Stimulated activated CD8-positive, alpha-beta memory T cell treated with anti-CD3 and anti-CD28 coated beads, Interleukin-7, amount 100 ng/mL, for 48 hours (primary cell): ENCODE results near the gene CSAD.
A peak's percentile ranks its signal among the peaks of the same experiment; 100 is the strongest.
"Not testable (repeated sequence)": the region's sequence is repeated elsewhere in the genome, so short reads cannot be mapped to it uniquely, and the experiment has no call there.

ENCODE experiments used
- DNase-seq, 2 donors: peaks; one replicate each; pipeline ENCODE4 v3.0.0-alpha.2; 2020; ENCODE audit warnings: low read depth in 1 of 2; ENCODE audit errors: extremely low read depth in 1 of 2

CSAD gene

DNA sequence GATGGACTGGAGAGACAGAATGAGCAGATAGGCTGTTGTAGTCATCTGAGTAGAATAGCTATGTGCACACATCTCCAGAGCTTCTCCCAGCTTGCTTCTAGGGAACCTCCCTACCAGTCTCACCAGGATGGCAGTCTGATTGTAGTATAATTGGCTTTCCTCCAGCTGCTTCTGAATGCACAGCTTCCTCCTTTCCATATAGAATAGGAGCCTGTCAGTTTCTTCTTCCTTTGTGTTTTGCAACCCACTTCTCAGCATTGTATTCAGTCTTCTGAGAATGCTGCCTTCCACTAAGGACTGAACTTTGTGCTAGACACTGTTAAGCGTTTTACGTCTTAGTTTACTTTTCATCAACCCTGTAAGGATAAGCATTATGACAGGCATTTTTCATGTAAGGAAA lies 2.2 kb upstream of the CSAD start:
- no peak for DNase-seq

DNA sequence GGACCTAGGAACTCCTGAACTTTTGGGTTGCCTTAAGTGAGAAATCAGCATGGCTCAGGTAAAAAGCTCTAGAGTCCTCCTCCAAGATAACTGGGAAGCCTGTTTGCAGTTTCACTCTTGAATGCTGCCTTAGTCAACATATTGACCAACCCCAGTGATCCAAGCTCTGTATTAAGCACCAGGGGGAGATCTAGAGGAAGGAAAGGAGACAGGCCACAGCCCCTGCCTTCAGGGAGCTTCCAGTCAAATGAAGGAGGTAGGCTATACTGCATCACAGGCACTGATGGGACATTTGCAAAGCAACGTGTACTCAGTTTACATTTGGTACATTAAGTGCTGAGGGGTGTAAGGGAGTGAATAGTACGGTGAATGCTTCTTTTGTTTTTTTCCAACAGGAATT lies 1.2 kb upstream of the CSAD start:
- no peak for DNase-seq

DNA sequence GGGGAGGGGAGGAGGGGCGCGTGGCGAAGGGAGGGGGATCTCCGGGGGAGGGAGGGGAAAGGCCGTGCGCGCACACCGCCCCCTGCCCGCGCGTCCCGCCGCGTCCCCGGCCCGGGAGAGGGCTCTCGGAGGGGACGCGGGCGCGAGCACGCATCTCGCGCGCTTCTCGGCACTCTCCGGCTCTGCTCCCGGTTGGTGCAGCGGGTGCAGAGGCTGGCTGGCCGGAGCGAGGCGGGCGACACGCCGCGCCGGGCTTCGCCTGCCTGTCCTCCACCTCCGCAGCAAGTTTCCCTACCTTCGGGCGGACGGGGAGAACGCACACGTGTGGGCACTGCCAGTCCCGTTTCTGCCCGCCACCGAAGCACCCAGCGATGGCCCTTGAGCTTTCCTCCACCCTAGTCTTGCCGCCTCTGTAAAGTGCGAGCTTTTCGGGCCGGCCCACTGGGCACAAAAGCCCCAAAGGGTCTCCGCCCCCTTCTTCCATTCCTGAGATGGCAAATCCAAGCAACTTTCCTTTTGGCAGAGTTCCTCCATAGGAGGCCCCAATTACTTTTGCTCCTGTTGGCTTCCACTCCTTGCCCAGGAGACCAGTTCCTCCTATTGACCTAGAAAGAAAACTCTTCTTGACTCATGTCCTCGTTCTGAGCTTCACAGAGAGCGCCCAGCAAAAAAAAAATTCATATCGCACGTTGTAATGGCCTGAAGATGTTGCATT lies 363 bp upstream of the CSAD start:
- DNase-seq = peak; percentile 44 to 65

DNA sequence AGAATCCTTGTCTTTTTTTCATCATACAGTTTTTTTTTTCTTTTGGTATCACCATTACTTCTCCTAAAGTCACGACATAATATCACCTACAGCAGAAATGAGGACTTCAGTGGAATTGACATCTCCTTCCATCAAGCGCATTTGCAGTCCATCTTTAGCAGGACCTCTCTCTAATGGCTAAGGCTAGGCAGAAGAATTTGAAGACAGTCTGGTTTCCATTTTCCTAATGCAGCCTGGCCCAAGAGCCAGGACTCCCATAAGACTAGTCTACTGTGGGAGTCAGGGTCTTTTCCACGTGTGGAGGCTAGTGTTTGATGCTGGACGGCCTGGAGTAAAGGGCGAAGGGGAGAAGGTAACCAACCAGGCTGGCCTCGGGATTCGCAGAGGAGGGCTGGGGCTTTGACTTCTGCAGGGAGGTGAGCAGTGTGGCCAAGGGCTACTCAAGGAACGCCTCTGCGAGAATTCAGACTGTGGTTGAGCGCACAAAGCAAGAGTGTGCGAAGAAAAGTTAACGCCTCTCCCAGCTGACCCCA lies 972 bp downstream of the CSAD start:
- DNase-seq = no peak

DNA sequence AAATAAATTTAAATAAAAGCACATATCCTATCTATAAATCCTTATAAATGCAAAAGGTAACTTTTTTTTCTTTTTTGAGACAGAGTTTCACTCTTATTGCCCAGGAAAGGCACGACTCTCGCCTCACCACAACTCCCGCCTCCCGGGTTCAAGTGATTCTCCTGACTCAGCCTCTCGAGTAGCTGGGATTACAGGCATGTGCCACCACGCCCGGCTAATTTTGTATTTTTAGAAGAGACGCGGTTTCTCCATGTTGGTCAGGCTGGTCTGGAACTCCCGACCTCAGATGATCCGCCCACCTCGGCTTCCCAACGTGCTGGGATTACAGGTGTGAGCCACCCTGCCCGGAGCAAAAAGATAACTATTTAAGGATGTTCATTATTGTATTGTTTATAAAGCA lies 1.9 kb downstream of the CSAD start:
- DNase-seq = not testable (repeated sequence)

DNA sequence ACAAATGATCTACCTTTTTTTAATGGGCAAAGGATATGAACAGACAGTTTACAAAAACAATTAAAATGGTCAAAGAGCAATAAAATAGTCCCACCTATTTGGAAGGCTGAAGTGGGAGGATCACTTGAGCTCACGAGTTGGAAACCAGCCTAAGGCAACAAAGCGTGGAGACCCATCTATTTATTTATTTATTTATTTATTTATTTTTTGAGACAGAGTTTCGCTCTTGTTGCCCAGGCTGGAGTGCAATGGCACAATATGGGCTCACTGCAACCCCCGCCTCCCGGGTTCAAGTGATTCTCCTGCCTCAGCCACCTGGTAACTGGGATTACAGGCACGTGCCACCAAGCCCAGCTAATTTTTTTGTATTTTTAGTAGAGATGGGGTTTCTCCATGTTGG lies 3.3 kb downstream of the CSAD start:
- DNase-seq = not testable (repeated sequence)

DNA sequence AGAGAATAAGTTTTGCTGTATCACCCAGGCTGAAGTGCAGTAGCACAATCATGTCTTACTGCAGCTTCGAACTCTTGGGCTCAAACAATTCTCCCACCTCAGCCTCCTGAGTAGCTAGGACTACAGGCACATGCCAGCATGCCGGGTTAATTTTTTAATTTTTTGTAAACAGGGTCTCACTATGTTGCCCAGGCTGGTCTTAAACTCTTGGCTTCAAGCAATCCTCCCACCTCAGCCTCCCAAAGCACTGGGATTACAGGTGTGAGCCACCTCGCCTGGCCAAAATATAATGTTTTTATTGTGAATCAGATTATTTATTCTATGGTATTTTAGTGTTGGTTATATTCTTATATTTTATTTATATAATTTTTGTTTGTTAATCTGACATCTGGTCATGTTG lies 4.0 kb downstream of the CSAD start:
- no peak for DNase-seq

DNA sequence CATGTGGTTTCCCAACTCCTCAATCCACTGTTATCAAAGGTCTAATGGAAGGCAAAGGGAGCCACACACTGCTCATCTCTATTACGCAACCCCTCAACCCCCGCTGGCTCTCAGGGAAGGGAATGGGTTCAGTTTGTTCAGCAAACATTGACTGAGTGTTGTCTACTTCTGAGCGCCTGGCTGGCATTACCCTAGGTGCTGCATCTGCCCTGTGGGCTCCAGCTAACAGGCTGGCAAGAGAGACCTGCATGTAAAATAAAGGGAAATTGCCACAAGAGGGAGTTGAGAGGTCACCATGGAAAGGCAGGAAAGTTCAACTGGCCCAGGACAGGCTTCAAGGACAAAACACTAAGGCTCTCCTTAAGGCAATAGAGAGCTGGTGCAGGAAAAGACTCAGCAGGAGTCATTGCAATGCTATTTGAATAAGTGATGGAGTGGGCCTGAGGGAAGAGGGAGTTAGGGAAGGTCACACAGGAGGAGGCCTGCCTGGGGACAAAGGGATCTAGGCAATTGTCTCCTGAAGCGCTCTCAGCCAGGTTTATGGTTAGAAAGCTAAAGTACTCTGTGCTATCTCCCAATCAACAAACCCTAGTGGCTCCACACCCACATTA lies 5.7 kb downstream of the CSAD start:
- DNase-seq = no peak

DNA sequence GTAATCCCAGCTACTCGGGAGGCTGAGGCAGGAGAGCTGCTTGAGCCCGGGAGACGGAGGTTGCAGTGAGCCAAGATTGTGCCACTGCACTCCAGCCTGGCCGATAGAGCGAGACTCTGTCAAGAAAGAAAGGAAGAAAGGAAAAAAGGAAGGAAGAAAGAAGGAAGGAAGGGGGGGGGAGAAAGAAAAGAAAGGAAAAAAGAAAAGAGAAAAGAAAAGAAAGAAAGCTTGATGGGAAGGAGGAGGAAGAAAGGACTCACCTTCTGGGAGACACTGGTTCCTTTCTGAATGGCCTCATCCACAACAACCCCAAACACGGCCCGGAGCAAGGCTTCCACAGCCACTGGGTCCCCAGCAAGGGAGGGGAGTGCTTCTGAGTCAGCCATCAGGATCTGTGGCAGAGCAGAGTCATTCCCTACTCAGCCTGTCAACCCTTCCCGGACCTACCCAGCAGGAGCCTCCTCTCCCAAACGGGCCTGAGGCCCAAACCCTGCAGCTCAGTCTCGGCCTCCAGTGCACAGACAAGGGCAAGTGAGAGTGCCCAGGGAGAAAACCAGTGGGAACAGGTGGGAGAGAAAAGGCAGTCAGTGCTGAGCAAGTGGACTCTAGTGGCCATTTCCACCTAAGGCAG lies 7.5 kb downstream of the CSAD start:
- DNase-seq = no peak

DNA sequence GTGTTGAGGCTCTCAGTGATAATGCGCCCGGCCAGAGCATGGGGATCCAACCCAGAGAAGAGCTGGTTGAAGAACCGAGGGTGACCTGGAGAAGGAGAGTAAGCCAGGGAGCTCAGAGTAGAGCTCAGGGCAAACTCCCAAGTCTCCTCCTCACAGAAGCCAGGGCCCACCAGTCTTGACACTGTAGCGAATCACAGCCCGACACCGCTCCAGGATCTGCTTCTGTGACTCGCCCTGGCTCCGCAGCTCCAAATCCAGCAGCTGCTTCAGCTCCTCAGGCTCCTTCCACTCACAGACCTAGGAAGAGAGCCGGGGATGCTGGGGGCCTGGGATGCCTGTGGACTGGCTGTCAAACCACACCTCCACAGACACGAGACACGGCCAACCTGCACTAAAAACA lies 8.4 kb downstream of the CSAD start:
- DNase-seq = no peak

DNA sequence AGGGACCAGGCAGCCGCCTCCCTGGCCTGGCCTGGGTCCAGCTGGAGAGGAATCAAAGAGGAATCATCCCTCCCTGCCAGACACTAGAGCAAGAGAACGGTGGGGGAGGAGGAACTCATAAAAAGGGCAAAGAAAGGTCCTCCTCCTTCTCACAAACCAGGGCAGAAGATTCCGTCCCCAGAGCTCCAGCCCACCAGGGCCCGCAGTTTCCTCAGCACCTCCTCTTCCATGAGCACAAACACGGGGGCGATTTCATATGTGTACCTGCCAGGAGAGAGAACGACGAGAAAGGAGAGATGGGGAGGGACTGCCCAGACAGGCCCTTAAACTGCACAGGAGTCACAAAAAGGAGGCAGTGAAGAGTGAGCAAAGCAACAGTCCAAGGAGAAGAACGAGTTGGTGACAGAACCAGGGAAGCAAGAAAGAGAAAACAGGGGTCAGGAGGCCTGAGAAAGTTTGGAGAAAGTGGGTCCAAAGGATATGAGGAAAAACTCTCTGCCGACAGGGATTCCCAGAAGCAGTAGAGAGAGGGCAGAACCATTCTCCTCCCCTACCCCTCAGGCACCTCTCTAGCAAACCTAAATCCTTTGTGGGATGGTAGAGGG lies 8.9 kb downstream of the CSAD start:
- no peak for DNase-seq

DNA sequence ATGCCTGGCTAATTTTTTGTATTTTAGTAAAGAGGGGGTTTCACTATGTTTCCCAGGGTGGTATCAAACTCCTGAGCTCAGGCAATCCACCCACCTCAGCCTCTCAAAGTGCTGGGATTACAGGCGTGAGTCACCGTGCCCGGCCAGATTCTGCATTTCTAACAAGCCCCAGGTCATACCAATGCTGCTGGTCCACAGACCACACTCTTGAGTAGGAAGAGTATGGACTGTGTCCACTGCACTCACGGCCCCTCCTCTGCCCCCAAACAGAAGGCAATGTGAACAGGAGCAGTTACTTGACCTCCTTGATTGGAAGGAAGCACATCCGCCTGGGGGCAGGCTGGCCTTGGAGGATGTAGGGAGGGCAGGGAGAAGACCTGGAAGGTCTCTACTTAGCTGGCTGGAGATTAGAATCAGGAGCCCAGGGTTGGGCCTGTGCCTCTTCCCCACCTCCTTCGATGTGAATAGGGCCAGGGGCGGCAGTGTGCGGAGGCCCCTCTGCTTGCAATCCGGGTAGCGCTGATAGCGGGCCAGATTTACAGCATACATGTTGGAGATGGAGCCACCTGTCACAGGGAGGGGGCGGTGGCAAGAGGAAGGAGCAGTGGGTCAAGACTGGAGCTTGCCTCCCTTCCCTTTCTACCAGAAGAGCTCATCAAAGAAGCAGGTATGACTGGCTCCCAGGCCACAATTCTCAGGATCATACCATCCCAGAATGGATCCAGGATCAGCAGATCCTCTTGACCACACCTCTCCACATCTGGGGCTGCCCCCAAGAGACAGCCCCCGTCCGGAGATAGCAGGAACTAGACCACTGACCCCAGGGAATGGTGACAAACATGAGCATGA lies 9.6 kb downstream of the CSAD start:
- DNase-seq = no peak

DNA sequence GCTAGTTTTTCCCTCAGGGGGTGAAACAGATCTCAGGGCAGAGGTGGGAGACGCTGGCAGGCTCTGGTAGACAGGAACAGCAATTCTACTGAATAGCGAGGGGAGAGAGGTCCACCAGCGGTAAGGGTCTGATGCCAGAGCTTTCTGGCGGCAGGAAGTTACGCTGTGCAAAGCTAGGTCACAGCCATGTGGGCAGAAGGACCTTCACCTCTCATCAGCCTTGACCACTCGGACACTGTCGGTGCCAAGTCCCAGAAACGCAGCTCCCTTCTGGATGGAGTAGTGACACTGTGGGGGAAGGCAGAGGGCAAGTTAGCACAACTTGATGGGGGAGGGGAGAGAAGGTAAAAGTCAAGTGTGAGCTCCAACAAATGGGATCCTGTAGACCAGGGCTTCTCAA lies 10.5 kb downstream of the CSAD start:
- DNase-seq = no peak

DNA sequence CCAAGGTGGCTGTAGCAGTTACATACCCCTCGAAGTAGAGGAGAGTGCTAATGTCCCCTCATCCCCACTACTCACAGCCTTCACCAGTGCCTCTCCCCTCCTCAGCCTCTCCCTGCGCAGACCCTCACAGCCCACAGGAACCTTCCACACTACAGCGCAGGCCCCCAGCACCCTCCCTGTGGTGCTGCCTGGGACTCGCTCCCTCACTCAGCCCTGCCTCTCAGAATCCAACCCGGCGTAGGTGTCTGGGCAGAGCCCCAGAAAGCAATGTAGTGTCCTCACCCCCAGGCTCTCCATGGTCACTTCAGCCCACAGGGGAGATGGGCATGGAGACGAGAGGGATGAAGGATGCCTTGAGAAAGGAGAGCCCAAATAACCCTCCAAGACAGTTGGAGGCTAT lies 11.1 kb downstream of the CSAD start:
- DNase-seq = no peak

DNA sequence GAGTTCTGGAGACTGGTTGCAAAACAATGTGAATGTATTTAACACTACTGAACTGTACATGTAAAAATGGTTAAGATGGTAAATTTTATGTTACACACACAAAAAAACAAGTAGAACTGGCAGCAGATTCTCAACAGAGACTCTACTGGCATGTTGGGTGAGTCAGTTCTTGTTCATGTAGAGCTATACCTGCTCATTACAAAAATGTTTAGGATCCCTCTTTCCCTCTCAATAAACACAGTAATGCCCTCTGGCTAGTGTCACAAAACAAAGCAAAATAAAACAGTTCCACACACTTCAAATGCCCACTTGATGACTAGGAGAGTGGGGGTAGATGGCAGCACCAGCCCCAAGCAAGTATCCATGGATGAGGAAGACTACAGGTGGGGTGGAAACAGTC lies 13.9 kb downstream of the CSAD start:
- no peak for DNase-seq

DNA sequence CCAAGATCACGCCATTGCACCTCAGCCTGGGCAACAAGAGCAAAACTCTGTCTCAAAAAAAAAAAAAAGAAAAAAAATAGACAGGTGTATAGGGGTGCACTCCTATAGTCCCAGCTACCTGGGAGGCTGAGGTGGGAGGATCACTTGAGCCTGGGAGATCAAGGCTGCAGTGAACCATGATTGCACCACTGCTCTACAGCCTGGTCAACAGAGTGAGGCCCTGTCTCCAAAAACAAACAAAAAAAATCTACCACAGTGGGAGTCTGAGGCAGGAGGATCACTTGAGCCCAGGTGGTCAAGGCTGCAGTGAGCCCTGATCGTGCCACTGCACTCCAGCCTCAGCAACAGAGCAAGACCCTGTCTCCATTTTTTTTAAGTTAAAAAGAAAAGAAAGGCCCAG lies 17.7 kb downstream of the CSAD start:
- not testable (repeated sequence) for DNase-seq

DNA sequence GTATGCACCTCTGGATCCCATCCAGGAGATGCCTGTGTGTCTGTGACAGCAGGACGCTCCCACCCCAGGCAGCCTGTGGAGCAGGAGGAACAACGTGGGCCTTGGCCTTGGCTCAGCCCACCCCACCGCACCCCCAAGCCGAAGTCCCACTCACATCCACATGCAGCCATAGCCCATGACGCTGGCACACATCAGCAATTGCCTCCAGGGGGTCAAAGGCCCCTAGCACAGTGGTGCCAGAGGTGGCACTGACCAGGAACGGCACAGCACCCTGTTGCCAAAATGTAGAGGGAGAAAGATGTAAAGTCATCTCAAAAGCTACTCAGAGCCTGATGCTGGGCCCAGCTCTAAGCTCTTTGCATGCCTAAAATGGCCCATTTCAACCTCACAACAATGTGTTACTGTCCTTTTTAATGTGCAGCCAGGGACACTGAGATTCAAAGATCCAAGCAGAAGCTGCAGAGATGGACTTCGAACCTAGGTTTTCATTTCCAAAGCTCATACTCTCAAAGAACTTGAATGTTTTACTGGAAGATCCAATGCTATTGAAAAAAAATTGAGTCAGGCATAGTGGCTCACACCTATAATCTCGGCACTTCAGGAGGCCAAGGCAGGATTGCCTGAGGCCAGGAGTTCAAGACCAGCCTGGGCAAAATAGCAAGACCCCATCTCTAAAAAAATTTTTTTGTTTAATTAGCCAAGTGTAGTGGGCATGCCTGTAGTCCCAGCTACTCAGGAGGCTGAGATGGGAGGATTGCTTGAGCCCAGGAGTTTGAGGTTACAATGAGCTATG lies 19.4 kb downstream of the CSAD start:
- DNase-seq = no peak

DNA sequence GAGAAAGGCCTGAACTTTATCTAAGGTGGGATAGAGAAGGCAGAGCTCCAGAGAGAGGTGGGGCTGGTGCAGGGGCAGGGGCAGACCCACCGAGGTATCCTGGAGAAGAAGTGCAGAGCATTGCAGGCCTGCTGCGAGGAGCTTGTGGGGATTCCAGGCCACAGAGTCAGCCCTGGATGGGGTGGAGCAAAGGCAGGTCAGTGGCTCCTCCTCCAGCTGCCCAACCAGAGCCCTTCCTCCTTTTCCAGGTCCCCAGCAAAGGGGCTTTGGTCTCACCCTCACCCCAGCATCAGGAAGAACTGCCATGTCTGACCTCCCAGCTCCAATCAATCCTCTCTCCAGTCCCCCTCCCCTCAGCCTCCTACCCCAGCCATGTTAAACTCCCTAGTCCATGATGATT lies 20.1 kb downstream of the CSAD start:
- no peak for DNase-seq

DNA sequence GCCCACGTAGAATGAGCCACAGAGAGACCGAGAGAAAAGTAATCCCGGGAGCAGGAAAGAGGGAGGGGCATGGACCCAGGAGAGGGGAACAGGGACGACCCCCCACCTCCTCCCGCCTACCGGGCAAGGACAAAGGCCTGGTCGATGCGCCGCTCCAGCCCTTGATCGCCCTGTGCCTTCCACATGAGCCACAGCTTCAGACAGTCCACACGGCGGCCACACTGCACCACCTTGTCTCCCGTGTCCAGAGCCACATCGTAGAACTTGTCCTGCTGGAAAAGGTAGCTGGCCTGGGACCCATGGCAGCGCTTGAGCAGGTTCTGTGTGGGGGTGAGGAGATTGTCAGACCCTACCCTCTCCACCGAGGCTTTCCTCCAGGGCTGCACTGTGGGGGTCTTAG lies 20.7 kb downstream of the CSAD start:
- no peak for DNase-seq

DNA sequence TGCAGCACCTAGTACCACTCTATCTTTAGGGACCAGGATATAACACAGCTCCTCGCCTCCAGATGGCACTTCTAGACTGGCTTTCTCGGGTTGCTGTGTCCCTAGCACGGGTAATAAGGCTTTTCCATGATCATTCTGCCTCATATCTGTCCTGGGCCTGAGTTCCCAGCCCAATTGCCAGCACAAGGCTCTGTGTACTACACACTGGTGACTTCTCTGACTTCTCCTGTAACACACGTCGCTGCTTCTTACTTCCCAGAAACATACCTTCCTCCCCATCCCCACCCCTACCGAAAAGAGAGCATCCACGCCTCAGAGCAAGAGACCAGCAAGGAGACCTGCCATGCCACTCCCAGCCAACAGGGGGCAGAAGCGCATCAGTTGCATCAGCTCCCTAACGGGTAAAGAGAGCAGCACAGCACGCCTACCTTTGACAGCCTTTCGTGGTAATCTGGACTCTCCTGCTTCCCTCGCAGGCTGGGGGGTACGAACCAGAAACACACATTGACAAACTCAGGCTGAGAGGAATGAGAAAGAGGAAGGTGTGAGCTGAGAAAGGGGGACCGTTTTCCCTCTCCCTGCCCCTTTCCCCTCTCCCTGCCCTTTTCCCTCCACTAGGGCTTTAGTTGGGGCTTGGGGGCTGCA lies 21.4 kb downstream of the CSAD start:
- DNase-seq = peak; percentile 76 to 84
